ENCODE results near the gene MEFV.
"Not testable (repeated sequence)": the region's sequence is repeated elsewhere in the genome, so short reads cannot be mapped to it uniquely, and the experiment has no call there.

The MEFV gene

GRCh38 chr16:3214904-3215600, 41.4 kb downstream of the MEFV start:
- DNase-seq = no peak

GRCh38 chr16:3212567-3212966, 43.9 kb downstream of the MEFV start:
- DNase-seq = no peak

GRCh38 chr16:3212006-3212405, 44.4 kb downstream of the MEFV start:
- DNase-seq = no peak

- no peak for DNase-seq
Observed at GRCh38 chr16:3207086-3207953, 49.1 kb downstream of the MEFV start.

GRCh38 chr16:3205939-3206338, 50.5 kb downstream of the MEFV start:
- DNase-seq = not testable (repeated sequence)

GRCh38 chr16:3202903-3203539, 53.4 kb downstream of the MEFV start:
- DNase-seq = no peak

- DNase-seq = no peak
Observed at GRCh38 chr16:3198334-3199072, 57.9 kb downstream of the MEFV start.

GRCh38 chr16:3197694-3198333, 58.6 kb downstream of the MEFV start:
- DNase-seq = not testable (repeated sequence)

GRCh38 chr16:3195975-3196374, 60.5 kb downstream of the MEFV start:
- no peak for DNase-seq

- no peak for DNase-seq
Observed at GRCh38 chr16:3194792-3195191, 61.6 kb downstream of the MEFV start.

- no peak for DNase-seq
Observed at GRCh38 chr16:3193221-3194212, 62.9 kb downstream of the MEFV start.

- no peak for DNase-seq
Observed at GRCh38 chr16:3192476-3193019, 63.9 kb downstream of the MEFV start.

All from NCI-H446 treated with DMSO at 0.1 percent for 48 hours (cell line).